ENCODE data around the gene RAB40B.

Gene RAB40B

DNA sequence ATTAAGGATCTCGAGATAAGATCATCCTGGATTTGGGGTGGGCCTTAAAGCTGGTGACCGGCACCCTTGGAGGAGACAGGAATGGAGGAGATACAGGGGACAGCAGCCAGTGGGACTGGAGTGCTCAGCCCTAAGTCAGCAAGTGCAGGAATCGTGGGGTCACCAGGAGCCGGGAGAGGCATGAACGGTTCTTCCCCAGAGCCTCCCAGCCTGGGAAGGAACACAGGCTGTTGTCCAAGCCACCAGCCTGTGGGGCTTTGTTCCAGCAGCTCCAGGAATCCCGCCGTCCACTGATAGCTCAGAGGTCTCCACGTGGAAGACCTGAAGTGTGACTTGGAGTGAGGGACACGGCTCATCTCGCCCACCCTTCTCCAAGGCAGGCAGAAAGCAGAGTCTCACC lies 47.8 kb downstream of the RAB40B start:
- Histone ChIP-seq H2AFZ (ENCODE audit: low read length) (no peak overlapping the region), H3K36me3 (replicated peaks; ENCODE audit: insufficient read depth, low read length) (no peaks in the 10 kb centered on the region), H3F3A (ENCODE audit: insufficient read depth, low read length) (0 out of 2 replicates have a peak, but pooled peaks cover 5% of the 10 kb centered on the region), H3K4me2 (ENCODE audit: low read depth, low read length) (no peak overlapping the region), H3K27ac (ENCODE audit: low read length) (no peak overlapping the region), H3K27me3 (replicated peaks; ENCODE audit: insufficient read depth, low read length) (no peaks in the 10 kb centered on the region), H3K79me2 (ENCODE audit: low read length) (peaks cover 24% of the 10 kb centered on the region), H4K20me1 (ENCODE audit: insufficient read depth, low read length) (peaks cover 5% of the 10 kb centered on the region; the same call in 1 of the 2 replicates), H3K9me2 (replicated peaks; ENCODE audit: insufficient read depth, low read length) (no peaks in the 10 kb centered on the region), H3K9me3 (replicated peaks; ENCODE audit: insufficient read depth, low read length) (no peaks in the 10 kb centered on the region), H3K4me3 (ENCODE audit: low read length) (no peak overlapping the region), H3K9ac (ENCODE audit: low read length) (no peak overlapping the region), H3K4me1 (ENCODE audit: low read length) (no peaks in the 10 kb centered on the region)
- no peak for TF ChIP-seq EZH2 (optimal IDR thresholded peaks at IDR 0.05; ENCODE audit: low read depth, low read length)
- no peak for TF ChIP-seq EZH2phosphoT487 (IDR thresholded peaks at IDR 0.05; ENCODE audit: low read length)
- TF ChIP-seq, protein P1, sequence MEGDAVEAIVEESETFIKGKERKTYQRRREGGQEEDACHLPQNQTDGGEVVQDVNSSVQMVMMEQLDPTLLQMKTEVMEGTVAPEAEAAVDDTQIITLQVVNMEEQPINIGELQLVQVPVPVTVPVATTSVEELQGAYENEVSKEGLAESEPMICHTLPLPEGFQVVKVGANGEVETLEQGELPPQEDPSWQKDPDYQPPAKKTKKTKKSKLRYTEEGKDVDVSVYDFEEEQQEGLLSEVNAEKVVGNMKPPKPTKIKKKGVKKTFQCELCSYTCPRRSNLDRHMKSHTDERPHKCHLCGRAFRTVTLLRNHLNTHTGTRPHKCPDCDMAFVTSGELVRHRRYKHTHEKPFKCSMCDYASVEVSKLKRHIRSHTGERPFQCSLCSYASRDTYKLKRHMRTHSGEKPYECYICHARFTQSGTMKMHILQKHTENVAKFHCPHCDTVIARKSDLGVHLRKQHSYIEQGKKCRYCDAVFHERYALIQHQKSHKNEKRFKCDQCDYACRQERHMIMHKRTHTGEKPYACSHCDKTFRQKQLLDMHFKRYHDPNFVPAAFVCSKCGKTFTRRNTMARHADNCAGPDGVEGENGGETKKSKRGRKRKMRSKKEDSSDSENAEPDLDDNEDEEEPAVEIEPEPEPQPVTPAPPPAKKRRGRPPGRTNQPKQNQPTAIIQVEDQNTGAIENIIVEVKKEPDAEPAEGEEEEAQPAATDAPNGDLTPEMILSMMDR (IDR thresholded peaks at IDR 0.05; ENCODE audit: low read length), result no peak
- no peak for DNase-seq

DNA sequence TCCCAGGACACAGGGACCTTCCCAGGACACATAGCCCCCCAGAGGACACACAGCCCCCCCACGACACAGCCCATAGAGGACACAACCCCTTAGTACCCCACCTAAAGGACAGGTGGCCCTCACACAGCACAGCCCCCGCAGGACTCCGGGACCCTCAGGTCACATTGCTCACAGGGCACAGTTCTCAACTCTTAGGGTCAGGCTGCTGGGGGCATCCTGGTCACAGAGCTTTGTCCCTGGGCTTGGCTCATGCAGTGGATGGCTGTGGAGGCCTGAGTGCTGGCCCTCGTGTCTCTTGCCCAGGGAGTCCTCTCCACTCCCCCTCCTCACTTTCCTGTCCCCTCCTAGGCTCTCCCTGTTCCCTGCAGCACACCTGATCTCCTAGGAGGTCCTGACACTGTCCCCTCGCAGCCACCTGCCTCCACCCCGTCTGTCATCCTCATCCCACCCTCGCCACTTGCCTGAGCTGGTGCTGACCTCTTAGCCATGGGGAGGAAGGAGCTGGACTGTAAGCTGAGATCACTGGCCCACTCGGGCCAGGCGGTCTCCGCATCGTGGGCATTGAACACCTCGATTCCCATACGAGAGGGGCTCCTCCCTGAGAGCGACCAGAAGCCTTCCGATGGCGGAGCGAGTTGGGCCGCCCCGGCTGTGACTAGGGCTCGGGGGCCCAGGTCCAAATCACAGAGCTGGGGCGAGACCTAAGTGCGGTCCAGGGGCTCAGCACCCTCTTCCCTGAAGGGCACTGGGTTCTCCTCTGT lies 48.8 kb downstream of the RAB40B start:
- Histone ChIP-seq H2AFZ (ENCODE audit: low read length) (no peak overlapping the region), H3K4me3 (ENCODE audit: low read length) (no peak overlapping the region), H3K4me1 (ENCODE audit: low read length) (no peaks in the 10 kb centered on the region), H3K4me2 (ENCODE audit: low read depth, low read length) (no peak overlapping the region), H3K27ac (ENCODE audit: low read length) (no peak overlapping the region), H4K20me1 (ENCODE audit: insufficient read depth, low read length) (peaks cover 5% of the 10 kb centered on the region; the same call in 1 of the 2 replicates), H3F3A (ENCODE audit: insufficient read depth, low read length) (0 out of 2 replicates have a peak, but pooled peaks cover 5% of the 10 kb centered on the region), H3K79me2 (ENCODE audit: low read length) (peaks cover 35% of the 10 kb centered on the region), H3K36me3 (replicated peaks; ENCODE audit: insufficient read depth, low read length) (no peaks in the 10 kb centered on the region), H3K27me3 (replicated peaks; ENCODE audit: insufficient read depth, low read length) (no peaks in the 10 kb centered on the region), H3K9me2 (replicated peaks; ENCODE audit: insufficient read depth, low read length) (no peaks in the 10 kb centered on the region), H3K9ac (ENCODE audit: low read length) (no peak overlapping the region), H3K9me3 (replicated peaks; ENCODE audit: insufficient read depth, low read length) (no peaks in the 10 kb centered on the region)
- DNase-seq, result no peak
- TF ChIP-seq EZH2phosphoT487 (IDR thresholded peaks at IDR 0.05; ENCODE audit: low read length) (no peak), EZH2 (optimal IDR thresholded peaks at IDR 0.05; ENCODE audit: low read depth, low read length) (no peak)
- TF ChIP-seq, protein P1 (IDR thresholded peaks at IDR 0.05; ENCODE audit: low read length), result no peak

DNA sequence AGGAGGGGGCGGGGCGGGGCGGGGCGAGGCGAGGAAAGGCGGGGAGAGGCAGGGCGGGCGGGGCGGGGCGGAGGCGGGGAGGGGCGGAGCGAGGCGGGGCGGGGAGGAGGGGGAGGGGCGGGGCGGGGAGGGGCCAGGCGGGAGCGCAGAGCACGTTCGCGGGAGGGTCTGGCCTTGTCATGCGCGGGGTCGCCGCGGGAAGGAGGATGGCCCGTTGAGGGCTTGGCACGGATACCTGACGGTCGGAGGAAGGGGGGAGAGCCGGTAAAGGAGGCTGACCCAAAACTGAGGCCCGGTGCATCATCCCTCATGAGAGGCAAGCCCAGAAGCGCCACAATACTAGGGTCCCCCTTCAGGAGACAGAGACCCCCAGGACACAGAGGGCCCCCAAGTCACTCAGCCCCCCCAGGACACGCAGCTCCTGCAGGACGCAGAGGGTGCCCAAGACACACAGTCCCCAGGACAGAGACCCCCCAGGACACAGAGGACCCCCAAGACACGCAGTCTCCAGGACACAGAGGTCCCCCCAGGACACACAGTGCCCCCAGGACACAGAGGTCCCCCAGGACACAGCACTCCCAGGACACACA lies 49.7 kb downstream of the RAB40B start:
- Histone ChIP-seq H2AFZ (ENCODE audit: low read length) (0 out of 2 replicates have a peak overlapping the region, but pooled peaks have one; percentile 23), H3K36me3 (replicated peaks; ENCODE audit: insufficient read depth, low read length) (no peaks in the 10 kb centered on the region), H3K4me3 (ENCODE audit: low read length) (no peak overlapping the region), H3K9me2 (replicated peaks; ENCODE audit: insufficient read depth, low read length) (no peaks in the 10 kb centered on the region), H3K79me2 (ENCODE audit: low read length) (peaks cover 43% of the 10 kb centered on the region), H3K27ac (ENCODE audit: low read length) (no peak overlapping the region), H3K27me3 (replicated peaks; ENCODE audit: insufficient read depth, low read length) (no peaks in the 10 kb centered on the region), H3K9me3 (replicated peaks; ENCODE audit: insufficient read depth, low read length) (no peaks in the 10 kb centered on the region), H3K9ac (ENCODE audit: low read length) (no peak overlapping the region), H3F3A (ENCODE audit: insufficient read depth, low read length) (0 out of 2 replicates have a peak, but pooled peaks cover 5% of the 10 kb centered on the region), H3K4me1 (ENCODE audit: low read length) (no peaks in the 10 kb centered on the region), H3K4me2 (ENCODE audit: low read depth, low read length) (peak overlapping the region; percentile 43; the same call in 1 of the 2 replicates), H4K20me1 (ENCODE audit: insufficient read depth, low read length) (peaks cover 5% of the 10 kb centered on the region; the same call in 1 of the 2 replicates)
- TF ChIP-seq, protein P1 (IDR thresholded peaks at IDR 0.05; ENCODE audit: low read length), result no peak
- no peak for TF ChIP-seq EZH2 (optimal IDR thresholded peaks at IDR 0.05; ENCODE audit: low read depth, low read length)
- no peak for DNase-seq
